Cortex of kidney (tissue), 1 donor: ENCODE results near the gene ITGB2.

Experiments
- DNase-seq: peaks from one replicate; lab custom pipeline; 2025; lab: John Stamatoyannopoulos, UW

The ITGB2 gene

GRCh38 chr21:44897326-44898010 lies 23.2 kb downstream of the ITGB2 start:
- DNase-seq, result no peak

GRCh38 chr21:44896561-44897286 lies 24.0 kb downstream of the ITGB2 start:
- DNase-seq, result no peak

GRCh38 chr21:44895859-44896258 lies 24.8 kb downstream of the ITGB2 start:
- DNase-seq, result no peak

- DNase-seq, result no peak
Observed at GRCh38 chr21:44894687-44895302, 25.9 kb downstream of the ITGB2 start.

- DNase-seq, result no peak
Observed at GRCh38 chr21:44893948-44894656, 26.6 kb downstream of the ITGB2 start.

- DNase-seq, result no peak
Observed at GRCh38 chr21:44893278-44893556, 27.5 kb downstream of the ITGB2 start.

GRCh38 chr21:44892536-44893277 lies 28.0 kb downstream of the ITGB2 start:
- DNase-seq, result no peak

- no peak for DNase-seq
Observed at GRCh38 chr21:44892095-44892494, 28.6 kb downstream of the ITGB2 start.

GRCh38 chr21:44891631-44892031 lies 29.1 kb downstream of the ITGB2 start:
- no peak for DNase-seq

- no peak for DNase-seq
Observed at GRCh38 chr21:44890961-44891541, 29.6 kb downstream of the ITGB2 start.

- no peak for DNase-seq
Observed at GRCh38 chr21:44890338-44890931, 30.3 kb downstream of the ITGB2 start.

- no peak for DNase-seq
Observed at GRCh38 chr21:44889625-44890337, 30.9 kb downstream of the ITGB2 start.

GRCh38 chr21:44888581-44889550 lies 31.8 kb downstream of the ITGB2 start:
- no peak for DNase-seq

- no peak for DNase-seq
Observed at GRCh38 chr21:44887807-44888580, 32.7 kb downstream of the ITGB2 start.

GRCh38 chr21:44887126-44887806 lies 33.4 kb downstream of the ITGB2 start:
- no peak for DNase-seq

GRCh38 chr21:44886113-44887075 lies 34.3 kb downstream of the ITGB2 start:
- DNase-seq, result no peak

GRCh38 chr21:44885615-44886014 lies 35.1 kb downstream of the ITGB2 start:
- no peak for DNase-seq
